Duodenal mucosa (tissue), 2 donors: ENCODE results near the gene CNTN6.

Experiments
- H3K27ac ChIP-seq: one replicate; pipeline ENCODE4 v1.7.0; 2013; ENCODE audit warnings: low read depth, low read length
- H3K27me3 ChIP-seq, 2 donors: one replicate each; pipeline ENCODE4 v1.7.0; 2013; ENCODE audit warnings: low read length in 2 of 2, control low read depth in 1 of 2; ENCODE audit not compliant: insufficient read depth in 2 of 2, control insufficient read depth in 1 of 2
- H3K36me3 ChIP-seq, 2 donors: one replicate each; pipeline ENCODE4 v1.7.0; 2013; ENCODE audit warnings: low read length in 2 of 2, control low read depth in 1 of 2; ENCODE audit not compliant: insufficient read depth in 2 of 2, control insufficient read depth in 1 of 2
- H3K4me1 ChIP-seq, 2 donors: one replicate each; pipeline ENCODE4 v1.7.0; 2013; ENCODE audit warnings: low read length in 2 of 2, control low read depth in 1 of 2; ENCODE audit not compliant: insufficient read depth in 2 of 2, control insufficient read depth in 1 of 2
- H3K4me3 ChIP-seq, 2 donors: one replicate each; pipeline ENCODE4 v1.7.0; 2013; ENCODE audit warnings: low read length in 2 of 2, low read depth in 1 of 2
- H3K9ac ChIP-seq, 2 donors: one replicate each; pipeline ENCODE4 v1.7.0; 2013; ENCODE audit warnings: low read length in 2 of 2, low read depth in 1 of 2
- H3K9me3 ChIP-seq, 2 donors: one replicate each; pipeline ENCODE4 v1.7.0; 2013; ENCODE audit warnings: low read length in 2 of 2, control low read depth in 1 of 2; ENCODE audit not compliant: control insufficient read depth in 1 of 2

Gene CNTN6

DNA sequence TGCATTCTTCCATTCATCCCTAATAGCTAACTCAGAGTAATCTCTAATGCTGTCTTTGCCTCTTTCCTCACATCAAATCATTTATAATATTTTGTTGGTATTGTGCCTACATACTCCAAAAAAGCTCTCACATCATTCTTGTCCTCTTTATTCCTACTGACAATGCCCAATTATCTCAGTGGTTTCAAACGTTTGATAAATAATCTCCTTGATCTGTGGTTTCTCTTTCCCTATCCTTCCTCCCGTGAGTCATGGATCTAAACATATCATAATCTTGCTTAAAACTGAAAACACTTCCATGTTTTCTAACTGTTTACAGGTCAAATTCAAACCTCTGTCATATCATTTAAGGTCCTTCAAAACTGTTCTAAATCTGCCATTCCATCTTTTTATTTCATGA, 115.1 kb downstream of the CNTN6 start:
- no peaks in the 10 kb centered on the region for H3K4me1 ChIP-seq
- no peak overlapping the region for H3K27ac ChIP-seq
- no peak overlapping the region for H3K4me3 ChIP-seq
- no peaks in the 10 kb centered on the region for H3K27me3 ChIP-seq
- H3K9ac ChIP-seq, result no peak overlapping the region
- H3K9me3 ChIP-seq, result no peaks in the 10 kb centered on the region
- no peaks in the 10 kb centered on the region for H3K36me3 ChIP-seq

GRCh38 chr3:1214933-1215332, 122.1 kb downstream of the CNTN6 start:
- Histone ChIP-seq H3K27ac (no peak overlapping the region), H3K4me3 (no peak overlapping the region), H3K27me3 (no peaks in the 10 kb centered on the region), H3K4me1 (no peaks in the 10 kb centered on the region), H3K36me3 (no peaks in the 10 kb centered on the region), H3K9ac (no peak overlapping the region), H3K9me3 (peaks cover 0 to 2% of the 10 kb centered on the region in 2 donors)

GRCh38 chr3:1216856-1217255, 124.0 kb downstream of the CNTN6 start:
- Histone ChIP-seq H3K9ac (no peak overlapping the region), H3K36me3 (no peaks in the 10 kb centered on the region), H3K27me3 (no peaks in the 10 kb centered on the region), H3K4me1 (no peaks in the 10 kb centered on the region), H3K4me3 (no peak overlapping the region), H3K27ac (no peak overlapping the region), H3K9me3 (peaks cover 0 to 2% of the 10 kb centered on the region in 2 donors)

DNA sequence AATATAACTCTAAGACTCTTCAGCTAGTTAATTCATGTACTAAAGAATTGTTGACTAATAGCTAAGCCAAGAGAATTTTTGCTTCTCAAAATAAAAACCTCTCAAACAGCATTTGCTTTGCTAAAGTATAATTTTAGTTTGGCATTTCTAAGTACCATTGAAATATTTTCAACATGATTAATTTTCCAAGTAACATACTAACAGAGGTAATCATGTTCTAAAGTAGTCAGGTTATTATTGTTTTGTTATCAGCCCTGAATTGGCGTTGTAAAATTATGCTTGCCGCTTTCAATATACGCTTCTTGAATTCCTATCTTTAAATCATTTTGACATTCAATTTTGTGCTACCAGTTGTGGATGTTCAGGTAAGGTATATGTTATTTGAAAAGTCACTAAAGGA, 134.3 kb downstream of the CNTN6 start:
- no peaks in the 10 kb centered on the region for H3K4me1 ChIP-seq
- H3K27me3 ChIP-seq, result no peaks in the 10 kb centered on the region
- H3K27ac ChIP-seq, result no peak overlapping the region
- no peak overlapping the region for H3K9ac ChIP-seq
- no peak overlapping the region for H3K4me3 ChIP-seq
- no peaks in the 10 kb centered on the region for H3K36me3 ChIP-seq
- no peaks in the 10 kb centered on the region for H3K9me3 ChIP-seq

- Histone ChIP-seq H3K9me3 (no peaks in the 10 kb centered on the region), H3K9ac (no peak overlapping the region), H3K4me1 (no peaks in the 10 kb centered on the region), H3K4me3 (no peak overlapping the region), H3K36me3 (no peaks in the 10 kb centered on the region), H3K27me3 (no peaks in the 10 kb centered on the region), H3K27ac (no peak overlapping the region)
Measured at GRCh38 chr3:1228289-1228688, 135.5 kb downstream of the CNTN6 start.

GRCh38 chr3:1230920-1231319, 138.1 kb downstream of the CNTN6 start:
- H3K27me3 ChIP-seq, result no peaks in the 10 kb centered on the region

GRCh38 chr3:1232276-1232675, 139.5 kb downstream of the CNTN6 start:
- Histone ChIP-seq H3K36me3 (no peaks in the 10 kb centered on the region), H3K4me3 (no peak overlapping the region), H3K27ac (no peak overlapping the region), H3K4me1 (no peaks in the 10 kb centered on the region), H3K9ac (no peak overlapping the region), H3K27me3 (no peaks in the 10 kb centered on the region), H3K9me3 (no peaks in the 10 kb centered on the region)

More at GRCh38 chr3:1230920-1231319, 138.1 kb downstream of the CNTN6 start:
- H3K36me3 ChIP-seq, result no peaks in the 10 kb centered on the region
- no peak overlapping the region for H3K9ac ChIP-seq
- no peak overlapping the region for H3K4me3 ChIP-seq
- H3K9me3 ChIP-seq, result no peaks in the 10 kb centered on the region
- H3K27ac ChIP-seq, result no peak overlapping the region
- H3K4me1 ChIP-seq, result no peaks in the 10 kb centered on the region

- H3K4me3 ChIP-seq, result no peak overlapping the region
- no peak overlapping the region for H3K27ac ChIP-seq
- no peaks in the 10 kb centered on the region for H3K27me3 ChIP-seq
- H3K36me3 ChIP-seq, result no peaks in the 10 kb centered on the region
- no peaks in the 10 kb centered on the region for H3K4me1 ChIP-seq
- no peak overlapping the region for H3K9ac ChIP-seq
- H3K9me3 ChIP-seq, result no peaks in the 10 kb centered on the region
Measured at GRCh38 chr3:1235526-1236120, 142.8 kb downstream of the CNTN6 start.

- H3K27me3 ChIP-seq, result no peaks in the 10 kb centered on the region
- no peaks in the 10 kb centered on the region for H3K36me3 ChIP-seq
- no peak overlapping the region for H3K4me3 ChIP-seq
- H3K9me3 ChIP-seq, result no peaks in the 10 kb centered on the region
- H3K27ac ChIP-seq, result no peak overlapping the region
- H3K4me1 ChIP-seq, result no peaks in the 10 kb centered on the region
- H3K9ac ChIP-seq, result no peak overlapping the region
Measured at GRCh38 chr3:1251282-1252060, 158.6 kb downstream of the CNTN6 start.

GRCh38 chr3:1252061-1252430, 159.2 kb downstream of the CNTN6 start:
- no peaks in the 10 kb centered on the region for H3K36me3 ChIP-seq
- no peaks in the 10 kb centered on the region for H3K4me1 ChIP-seq
- H3K27ac ChIP-seq, result no peak overlapping the region
- H3K9ac ChIP-seq, result no peak overlapping the region
- no peaks in the 10 kb centered on the region for H3K27me3 ChIP-seq
- H3K9me3 ChIP-seq, result no peaks in the 10 kb centered on the region
- H3K4me3 ChIP-seq, result no peak overlapping the region
